ENCODE results near the gene MTFR1L.

DNA sequence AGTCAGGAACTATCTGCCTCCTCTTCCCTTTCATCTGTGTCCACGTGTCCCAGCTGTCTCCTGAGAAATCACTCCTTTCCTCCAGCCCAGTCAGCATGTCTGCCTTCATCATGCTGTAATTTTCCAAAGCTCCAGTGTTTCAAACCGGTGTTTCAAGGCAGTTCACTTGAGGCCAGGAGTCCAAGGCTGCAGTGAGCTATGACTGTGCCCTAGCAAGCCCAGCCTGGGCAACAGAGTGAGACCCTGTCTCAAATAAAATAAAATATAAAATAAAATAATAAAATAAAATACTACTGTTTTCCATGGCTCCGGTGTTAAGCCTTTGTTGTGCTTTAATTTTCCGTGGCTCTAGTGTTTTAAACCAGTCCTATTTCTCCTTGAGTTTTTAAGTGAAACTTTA lies 27.6 kb upstream of the MTFR1L start:
- TF ChIP-seq, protein P1, sequence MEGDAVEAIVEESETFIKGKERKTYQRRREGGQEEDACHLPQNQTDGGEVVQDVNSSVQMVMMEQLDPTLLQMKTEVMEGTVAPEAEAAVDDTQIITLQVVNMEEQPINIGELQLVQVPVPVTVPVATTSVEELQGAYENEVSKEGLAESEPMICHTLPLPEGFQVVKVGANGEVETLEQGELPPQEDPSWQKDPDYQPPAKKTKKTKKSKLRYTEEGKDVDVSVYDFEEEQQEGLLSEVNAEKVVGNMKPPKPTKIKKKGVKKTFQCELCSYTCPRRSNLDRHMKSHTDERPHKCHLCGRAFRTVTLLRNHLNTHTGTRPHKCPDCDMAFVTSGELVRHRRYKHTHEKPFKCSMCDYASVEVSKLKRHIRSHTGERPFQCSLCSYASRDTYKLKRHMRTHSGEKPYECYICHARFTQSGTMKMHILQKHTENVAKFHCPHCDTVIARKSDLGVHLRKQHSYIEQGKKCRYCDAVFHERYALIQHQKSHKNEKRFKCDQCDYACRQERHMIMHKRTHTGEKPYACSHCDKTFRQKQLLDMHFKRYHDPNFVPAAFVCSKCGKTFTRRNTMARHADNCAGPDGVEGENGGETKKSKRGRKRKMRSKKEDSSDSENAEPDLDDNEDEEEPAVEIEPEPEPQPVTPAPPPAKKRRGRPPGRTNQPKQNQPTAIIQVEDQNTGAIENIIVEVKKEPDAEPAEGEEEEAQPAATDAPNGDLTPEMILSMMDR (optimal IDR thresholded peaks at IDR 0.05 in 1 of 3, IDR thresholded peaks at IDR 0.05 in 1 of 3, conservative IDR thresholded peaks at IDR 0.05 in 1 of 3; ENCODE audit: extremely low read depth in 1 of 3, insufficient read depth in 2 of 3, low read length in 3 of 3), result no peak
- no peak for TF ChIP-seq EZH2 (IDR thresholded peaks at IDR 0.05; ENCODE audit: low read length)
